SK-N-SH (cell line): ENCODE results near the gene CIC.

Experiments used
- EP300 ChIP-seq, 2 experiments: IDR thresholded peaks; 2 replicates each; pipeline versions ENCODE4 v1.4.0 to v1.6.1; 2012; ENCODE audit warnings: borderline replicate concordance in 1 of 2, low read depth in 1 of 2, low read length in 1 of 2
- FOXM1 ChIP-seq: IDR thresholded peaks from 2 replicates; pipeline ENCODE4 v1.4.0; 2012; ENCODE audit warnings: low read depth, mild to moderate bottlenecking
- JUND ChIP-seq: IDR thresholded peaks from 2 replicates; pipeline ENCODE4 v1.4.0; 2012
- MXI1 ChIP-seq: IDR thresholded peaks from 2 replicates; pipeline ENCODE4 v1.6.1; 2012; ENCODE audit warnings: mild to moderate bottlenecking, low read depth, low read length, improper control_type of control experiment
- POLR2AphosphoS5 ChIP-seq: IDR thresholded peaks from 2 replicates; pipeline ENCODE4 v1.6.1; 2012; ENCODE audit warnings: low read depth, low read length
- RAD21 ChIP-seq: IDR thresholded peaks from 2 replicates; pipeline ENCODE4 v1.6.1; 2012; ENCODE audit warnings: mild to moderate bottlenecking, low read length
- RXRA ChIP-seq: IDR thresholded peaks from 2 replicates; pipeline ENCODE4 v1.4.0; 2012; ENCODE audit warnings: low read depth, mild to moderate bottlenecking, borderline replicate concordance
- SIN3A ChIP-seq: IDR thresholded peaks from 2 replicates; pipeline ENCODE4 v1.6.1; 2012; ENCODE audit warnings: low read depth, mild to moderate bottlenecking, low read length, moderate library complexity, borderline replicate concordance
- TF ChIP-seq, protein P1 (sequence below): IDR thresholded peaks from 2 replicates; pipeline ENCODE4 v1.4.0; 2012; ENCODE audit warnings: low read depth, borderline replicate concordance
- TF ChIP-seq, protein P2 (sequence below): fragments of 200-600 bp; sonication (generic); IDR thresholded peaks from 2 replicates; pipeline ENCODE4 v1.6.1; 2017; ENCODE audit warnings: antibody characterized with exemption, mild to moderate bottlenecking, moderate library complexity
- TF ChIP-seq, protein P3 (sequence below): IDR thresholded peaks from 2 replicates; pipeline ENCODE4 v1.6.1; 2012; ENCODE audit warnings: mild to moderate bottlenecking, low read depth, low read length, moderate library complexity
- TF ChIP-seq, protein P4 (sequence below): IDR thresholded peaks from 2 replicates; pipeline ENCODE4; 2012
- TF ChIP-seq, protein P5 (sequence below): IDR thresholded peaks from 2 replicates; pipeline ENCODE4 v1.4.0; 2012; ENCODE audit warnings: low read depth
- TF ChIP-seq, protein P6 (sequence below): IDR thresholded peaks from 2 replicates; pipeline ENCODE4 v1.4.0; 2012; ENCODE audit warnings: low read depth, borderline replicate concordance

DNA sequence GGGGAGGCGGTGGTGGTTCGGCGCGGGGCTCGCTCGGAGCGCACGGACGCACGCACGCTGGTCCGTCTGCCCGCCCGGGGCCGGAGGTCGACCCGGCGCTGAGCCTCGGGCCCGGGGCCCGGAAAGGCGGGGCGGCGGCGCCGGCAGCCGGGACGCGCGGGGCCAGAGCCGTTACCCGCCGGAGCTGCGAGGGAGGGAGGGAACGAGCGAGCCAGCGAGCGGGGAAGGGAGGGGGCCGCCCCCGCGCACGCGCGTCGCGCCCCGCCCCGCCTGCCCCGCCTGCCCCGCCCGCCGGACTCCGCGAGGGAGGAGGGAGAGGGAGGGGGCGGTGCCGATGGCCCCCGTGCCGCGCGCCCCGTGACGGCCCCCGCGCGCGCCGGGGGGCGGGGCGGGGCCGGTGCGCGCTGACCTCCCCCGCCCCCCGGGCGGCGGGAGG is 15.0 kb downstream of the CIC start:
- TF ChIP-seq, protein P1, sequence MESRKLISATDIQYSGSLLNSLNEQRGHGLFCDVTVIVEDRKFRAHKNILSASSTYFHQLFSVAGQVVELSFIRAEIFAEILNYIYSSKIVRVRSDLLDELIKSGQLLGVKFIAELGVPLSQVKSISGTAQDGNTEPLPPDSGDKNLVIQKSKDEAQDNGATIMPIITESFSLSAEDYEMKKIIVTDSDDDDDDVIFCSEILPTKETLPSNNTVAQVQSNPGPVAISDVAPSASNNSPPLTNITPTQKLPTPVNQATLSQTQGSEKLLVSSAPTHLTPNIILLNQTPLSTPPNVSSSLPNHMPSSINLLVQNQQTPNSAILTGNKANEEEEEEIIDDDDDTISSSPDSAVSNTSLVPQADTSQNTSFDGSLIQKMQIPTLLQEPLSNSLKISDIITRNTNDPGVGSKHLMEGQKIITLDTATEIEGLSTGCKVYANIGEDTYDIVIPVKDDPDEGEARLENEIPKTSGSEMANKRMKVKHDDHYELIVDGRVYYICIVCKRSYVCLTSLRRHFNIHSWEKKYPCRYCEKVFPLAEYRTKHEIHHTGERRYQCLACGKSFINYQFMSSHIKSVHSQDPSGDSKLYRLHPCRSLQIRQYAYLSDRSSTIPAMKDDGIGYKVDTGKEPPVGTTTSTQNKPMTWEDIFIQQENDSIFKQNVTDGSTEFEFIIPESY = no peak
- no peak for TF ChIP-seq MXI1
- no peak for TF ChIP-seq EP300 (IDR thresholded peaks at IDR 0.05; ENCODE audit: borderline replicate concordance in 1 of 2, low read depth in 1 of 2, low read length in 1 of 2)
- TF ChIP-seq, protein P2, sequence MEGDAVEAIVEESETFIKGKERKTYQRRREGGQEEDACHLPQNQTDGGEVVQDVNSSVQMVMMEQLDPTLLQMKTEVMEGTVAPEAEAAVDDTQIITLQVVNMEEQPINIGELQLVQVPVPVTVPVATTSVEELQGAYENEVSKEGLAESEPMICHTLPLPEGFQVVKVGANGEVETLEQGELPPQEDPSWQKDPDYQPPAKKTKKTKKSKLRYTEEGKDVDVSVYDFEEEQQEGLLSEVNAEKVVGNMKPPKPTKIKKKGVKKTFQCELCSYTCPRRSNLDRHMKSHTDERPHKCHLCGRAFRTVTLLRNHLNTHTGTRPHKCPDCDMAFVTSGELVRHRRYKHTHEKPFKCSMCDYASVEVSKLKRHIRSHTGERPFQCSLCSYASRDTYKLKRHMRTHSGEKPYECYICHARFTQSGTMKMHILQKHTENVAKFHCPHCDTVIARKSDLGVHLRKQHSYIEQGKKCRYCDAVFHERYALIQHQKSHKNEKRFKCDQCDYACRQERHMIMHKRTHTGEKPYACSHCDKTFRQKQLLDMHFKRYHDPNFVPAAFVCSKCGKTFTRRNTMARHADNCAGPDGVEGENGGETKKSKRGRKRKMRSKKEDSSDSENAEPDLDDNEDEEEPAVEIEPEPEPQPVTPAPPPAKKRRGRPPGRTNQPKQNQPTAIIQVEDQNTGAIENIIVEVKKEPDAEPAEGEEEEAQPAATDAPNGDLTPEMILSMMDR = no peak
- TF ChIP-seq, protein P3, sequence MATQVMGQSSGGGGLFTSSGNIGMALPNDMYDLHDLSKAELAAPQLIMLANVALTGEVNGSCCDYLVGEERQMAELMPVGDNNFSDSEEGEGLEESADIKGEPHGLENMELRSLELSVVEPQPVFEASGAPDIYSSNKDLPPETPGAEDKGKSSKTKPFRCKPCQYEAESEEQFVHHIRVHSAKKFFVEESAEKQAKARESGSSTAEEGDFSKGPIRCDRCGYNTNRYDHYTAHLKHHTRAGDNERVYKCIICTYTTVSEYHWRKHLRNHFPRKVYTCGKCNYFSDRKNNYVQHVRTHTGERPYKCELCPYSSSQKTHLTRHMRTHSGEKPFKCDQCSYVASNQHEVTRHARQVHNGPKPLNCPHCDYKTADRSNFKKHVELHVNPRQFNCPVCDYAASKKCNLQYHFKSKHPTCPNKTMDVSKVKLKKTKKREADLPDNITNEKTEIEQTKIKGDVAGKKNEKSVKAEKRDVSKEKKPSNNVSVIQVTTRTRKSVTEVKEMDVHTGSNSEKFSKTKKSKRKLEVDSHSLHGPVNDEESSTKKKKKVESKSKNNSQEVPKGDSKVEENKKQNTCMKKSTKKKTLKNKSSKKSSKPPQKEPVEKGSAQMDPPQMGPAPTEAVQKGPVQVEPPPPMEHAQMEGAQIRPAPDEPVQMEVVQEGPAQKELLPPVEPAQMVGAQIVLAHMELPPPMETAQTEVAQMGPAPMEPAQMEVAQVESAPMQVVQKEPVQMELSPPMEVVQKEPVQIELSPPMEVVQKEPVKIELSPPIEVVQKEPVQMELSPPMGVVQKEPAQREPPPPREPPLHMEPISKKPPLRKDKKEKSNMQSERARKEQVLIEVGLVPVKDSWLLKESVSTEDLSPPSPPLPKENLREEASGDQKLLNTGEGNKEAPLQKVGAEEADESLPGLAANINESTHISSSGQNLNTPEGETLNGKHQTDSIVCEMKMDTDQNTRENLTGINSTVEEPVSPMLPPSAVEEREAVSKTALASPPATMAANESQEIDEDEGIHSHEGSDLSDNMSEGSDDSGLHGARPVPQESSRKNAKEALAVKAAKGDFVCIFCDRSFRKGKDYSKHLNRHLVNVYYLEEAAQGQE = no peak
- no peak for TF ChIP-seq RAD21
- TF ChIP-seq SIN3A = no peak
- TF ChIP-seq, protein P4, sequence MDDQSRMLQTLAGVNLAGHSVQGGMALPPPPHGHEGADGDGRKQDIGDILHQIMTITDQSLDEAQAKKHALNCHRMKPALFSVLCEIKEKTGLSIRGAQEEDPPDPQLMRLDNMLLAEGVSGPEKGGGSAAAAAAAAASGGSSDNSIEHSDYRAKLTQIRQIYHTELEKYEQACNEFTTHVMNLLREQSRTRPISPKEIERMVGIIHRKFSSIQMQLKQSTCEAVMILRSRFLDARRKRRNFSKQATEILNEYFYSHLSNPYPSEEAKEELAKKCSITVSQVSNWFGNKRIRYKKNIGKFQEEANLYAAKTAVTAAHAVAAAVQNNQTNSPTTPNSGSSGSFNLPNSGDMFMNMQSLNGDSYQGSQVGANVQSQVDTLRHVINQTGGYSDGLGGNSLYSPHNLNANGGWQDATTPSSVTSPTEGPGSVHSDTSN = no peak
- TF ChIP-seq FOXM1 = no peak
- no peak for TF ChIP-seq JUND
- TF ChIP-seq, protein P5, sequence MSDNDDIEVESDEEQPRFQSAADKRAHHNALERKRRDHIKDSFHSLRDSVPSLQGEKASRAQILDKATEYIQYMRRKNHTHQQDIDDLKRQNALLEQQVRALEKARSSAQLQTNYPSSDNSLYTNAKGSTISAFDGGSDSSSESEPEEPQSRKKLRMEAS = no peak; the same call in 1 of the 2 replicates
- TF ChIP-seq, protein P6, sequence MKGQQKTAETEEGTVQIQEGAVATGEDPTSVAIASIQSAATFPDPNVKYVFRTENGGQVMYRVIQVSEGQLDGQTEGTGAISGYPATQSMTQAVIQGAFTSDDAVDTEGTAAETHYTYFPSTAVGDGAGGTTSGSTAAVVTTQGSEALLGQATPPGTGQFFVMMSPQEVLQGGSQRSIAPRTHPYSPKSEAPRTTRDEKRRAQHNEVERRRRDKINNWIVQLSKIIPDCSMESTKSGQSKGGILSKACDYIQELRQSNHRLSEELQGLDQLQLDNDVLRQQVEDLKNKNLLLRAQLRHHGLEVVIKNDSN = no peak
- no peak for TF ChIP-seq RXRA
- TF ChIP-seq POLR2AphosphoS5 = no peak
